HG03378 (cell line): ENCODE results near the gene UNC45A.

ENCODE experiments used
- ATAC-seq: cut with Tn5 transposase; IDR thresholded peaks from one replicate; pipeline ENCODE4 v1.9.1; 2021; ENCODE audit warnings: mild to moderate bottlenecking, moderate library complexity; ENCODE audit not compliant: unreplicated experiment

UNC45A gene

DNA sequence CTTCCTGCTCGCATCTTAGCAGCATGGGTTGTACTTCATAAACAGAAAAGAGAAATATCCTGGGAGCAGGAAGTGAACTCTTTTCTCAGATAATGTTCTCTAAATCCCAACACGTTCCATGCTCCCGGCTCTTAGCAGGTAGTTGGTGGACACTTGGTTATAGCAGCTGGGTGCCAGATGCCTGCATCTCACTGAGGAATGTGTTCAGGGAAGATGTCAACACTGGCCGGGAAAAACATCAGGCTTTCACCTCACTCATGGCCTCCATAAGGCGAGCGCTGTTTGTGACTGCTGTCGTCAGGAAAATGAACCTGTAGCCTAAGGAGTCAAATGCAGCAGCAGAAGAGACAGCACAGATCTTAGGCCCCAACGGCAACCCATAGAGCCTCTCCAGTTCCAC is 63.7 kb downstream of the UNC45A start:
- no peak for ATAC-seq

DNA sequence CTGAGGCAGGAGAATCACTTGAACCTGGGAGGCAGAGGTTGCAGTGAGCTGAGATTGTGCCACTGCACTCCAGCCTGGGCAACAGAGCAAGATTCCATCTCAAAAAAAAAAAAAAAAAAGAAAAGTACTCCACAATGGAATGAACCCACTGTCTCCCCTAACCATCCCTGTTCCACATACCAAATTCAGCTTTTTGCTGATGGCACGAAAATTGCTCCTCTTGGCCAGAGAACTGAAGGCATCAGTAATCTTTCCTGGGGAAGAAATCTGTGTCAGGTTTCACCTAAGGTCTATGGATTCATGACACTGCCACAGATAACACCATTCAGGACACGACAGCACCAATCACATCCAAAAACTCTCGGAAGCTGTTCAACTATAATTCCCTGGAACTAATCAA is 66.1 kb downstream of the UNC45A start:
- ATAC-seq = no peak
